SJSA1 (cell line): ENCODE results near the gene SFXN1. TPM values are rescaled to one million over a fixed set of nuclear protein-coding genes. Genes with fewer than 3 reads are reported as not detected.
"Not testable (repeated sequence)": the region's sequence is repeated elsewhere in the genome, so short reads cannot be mapped to it uniquely, and the experiment has no call there.

Source experiments
- DNase-seq, 2 experiments: peaks; one replicate each; pipeline ENCODE4 v3.0.0-alpha.2; 2015 to 2020; ENCODE audit warnings: low spot score in 2 of 2, low read depth in 1 of 2
- H3K27ac ChIP-seq: fragments of 250-450 bp; sonication (Bioruptor Pico); 2 replicates; pipeline ENCODE4 v1.5.1; 2020; ENCODE audit warnings: mild to moderate bottlenecking, moderate library complexity
- H3K27me3 ChIP-seq: fragments of 250-450 bp; sonication (Bioruptor Pico); replicated peaks from 2 replicates; pipeline ENCODE4 v1.5.1; 2020; ENCODE audit warnings: mild to moderate bottlenecking, moderate library complexity
- H3K36me3 ChIP-seq: fragments of 250-450 bp; sonication (Bioruptor Pico); 2 replicates; pipeline ENCODE4 v1.5.1; 2020; ENCODE audit warnings: mild to moderate bottlenecking
- H3K4me1 ChIP-seq: fragments of 250-450 bp; sonication (Bioruptor Pico); replicated peaks from 2 replicates; pipeline ENCODE4 v1.6.1; 2021; ENCODE audit warnings: mild to moderate bottlenecking
- H3K4me3 ChIP-seq: fragments of 250-450 bp; sonication (Bioruptor Pico); 2 replicates; pipeline ENCODE4 v1.5.1; 2020; ENCODE audit warnings: mild to moderate bottlenecking
- H3K9me3 ChIP-seq: fragments of 250-450 bp; sonication (Bioruptor Pico); replicated peaks from 2 replicates; pipeline ENCODE4 v1.5.1; 2020; ENCODE audit warnings: mild to moderate bottlenecking
- total RNA-seq: library from RNA; depleted of rRNA; stranded (reverse); fragments of >200 nt; shearing (Covaris generic); gene quantifications from 2 replicates; pipeline ENCODE4 v1.2.3, GENCODE V29; 2014; rRNA removed

SFXN1 gene, protein sequence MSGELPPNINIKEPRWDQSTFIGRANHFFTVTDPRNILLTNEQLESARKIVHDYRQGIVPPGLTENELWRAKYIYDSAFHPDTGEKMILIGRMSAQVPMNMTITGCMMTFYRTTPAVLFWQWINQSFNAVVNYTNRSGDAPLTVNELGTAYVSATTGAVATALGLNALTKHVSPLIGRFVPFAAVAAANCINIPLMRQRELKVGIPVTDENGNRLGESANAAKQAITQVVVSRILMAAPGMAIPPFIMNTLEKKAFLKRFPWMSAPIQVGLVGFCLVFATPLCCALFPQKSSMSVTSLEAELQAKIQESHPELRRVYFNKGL
- total RNA-seq, result 147 and 207 TPM in 2 replicates

GRCh38 chr5:175478384-175479124 lies at the start of gene SFXN1:
SFXN1 (plus strand) TSS chr5:175478560; CDS start chr5:175492104, 13,544 bp downstream.
- no peaks in the 10 kb centered on the region for H3K9me3 ChIP-seq
- peak within 1 kb of the TSS; percentile 99 for H3K4me3 ChIP-seq
- H3K27ac ChIP-seq, result peak within 1 kb of the TSS; percentile 72
- peak; percentile 83 to 84 for DNase-seq
- peaks cover 44% of the 10 kb centered on the region for H3K36me3 ChIP-seq
- peaks cover 11% of the 10 kb centered on the region for H3K4me1 ChIP-seq
- H3K27me3 ChIP-seq, result no peaks in the 10 kb centered on the region

- no peaks in the 10 kb centered on the region for H3K9me3 ChIP-seq
- no peak overlapping the region for H3K27ac ChIP-seq
- no peaks in the 10 kb centered on the region for H3K27me3 ChIP-seq
- H3K4me3 ChIP-seq, result no peak overlapping the region
- no peak for DNase-seq
- no peaks in the 10 kb centered on the region; the same call in 1 of the 2 replicates for H3K4me1 ChIP-seq
- peaks cover 2% of the 10 kb centered on the region for H3K36me3 ChIP-seq
These were observed 43.6 kb upstream of the SFXN1 start for GRCh38 chr5:175434800-175435199.

DNA sequence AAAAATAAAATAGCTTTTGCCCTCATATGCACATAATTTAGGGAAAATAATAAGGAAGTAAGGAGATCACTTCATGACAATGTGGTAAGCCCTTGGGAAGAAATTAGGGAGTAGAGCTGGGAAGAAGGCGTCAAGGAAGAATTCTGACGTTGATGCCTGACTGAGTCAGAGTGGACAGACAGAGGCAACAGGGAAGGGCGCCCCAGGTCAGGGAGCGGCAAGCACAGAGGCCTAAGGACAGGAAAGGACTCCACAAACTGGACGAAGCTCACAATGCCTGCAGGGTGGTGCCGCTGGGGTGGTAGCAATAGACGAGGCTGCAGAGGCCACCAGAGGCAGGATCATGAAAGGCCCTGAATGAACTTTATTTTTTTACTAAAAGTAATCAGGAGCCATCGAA lies 42.0 kb upstream of the SFXN1 start:
- Histone ChIP-seq H3K4me3 (no peak overlapping the region), H3K27me3 (no peaks in the 10 kb centered on the region), H3K36me3 (peaks cover 8% of the 10 kb centered on the region), H3K4me1 (peaks cover 4% of the 10 kb centered on the region; the same call in 1 of the 2 replicates), H3K27ac (no peak overlapping the region), H3K9me3 (no peaks in the 10 kb centered on the region)
- no peak for DNase-seq

DNA sequence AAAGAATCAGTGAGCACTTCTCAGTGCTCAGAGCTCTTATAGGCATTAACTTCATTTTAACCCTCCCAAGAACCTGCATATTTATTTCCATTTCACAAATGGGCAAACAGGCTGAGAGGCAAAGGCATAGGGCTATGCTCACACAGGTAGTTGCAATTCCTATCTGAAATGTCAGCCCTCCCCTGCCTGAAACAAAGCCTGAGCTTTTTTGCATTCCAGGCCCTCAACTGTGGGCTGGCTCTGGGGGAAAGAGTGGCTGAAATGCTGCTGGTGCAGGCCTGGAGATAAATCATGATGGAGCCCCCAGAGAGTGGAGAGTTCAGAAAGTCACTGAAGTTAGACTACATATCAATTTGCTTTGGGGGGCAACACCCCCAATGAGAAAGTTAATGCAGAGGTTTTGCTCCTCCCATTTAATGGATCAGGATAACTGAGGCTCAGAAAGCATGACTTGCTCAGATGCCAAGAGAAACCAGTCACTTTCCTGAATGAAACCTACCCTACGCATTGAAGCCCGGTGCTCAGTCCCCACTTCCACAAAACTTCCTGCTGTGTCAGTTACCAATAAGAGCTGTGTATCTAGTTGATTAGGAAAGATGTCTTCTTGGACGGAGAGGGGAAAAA lies 40.0 kb upstream of the SFXN1 start:
- Histone ChIP-seq H3K27ac (no peak overlapping the region), H3K4me1 (peaks cover 15% of the 10 kb centered on the region), H3K9me3 (no peaks in the 10 kb centered on the region), H3K4me3 (no peak overlapping the region), H3K27me3 (no peaks in the 10 kb centered on the region), H3K36me3 (peaks cover 25% of the 10 kb centered on the region)
- DNase-seq, result no peak

GRCh38 chr5:175443514-175444059 lies 34.8 kb upstream of the SFXN1 start:
- Histone ChIP-seq H3K9me3 (no peaks in the 10 kb centered on the region), H3K27ac (no peak overlapping the region), H3K4me1 (peaks cover 43% of the 10 kb centered on the region), H3K27me3 (no peaks in the 10 kb centered on the region), H3K36me3 (peaks cover 25% of the 10 kb centered on the region), H3K4me3 (peak overlapping the region; percentile 54)
- DNase-seq, result no peak

DNA sequence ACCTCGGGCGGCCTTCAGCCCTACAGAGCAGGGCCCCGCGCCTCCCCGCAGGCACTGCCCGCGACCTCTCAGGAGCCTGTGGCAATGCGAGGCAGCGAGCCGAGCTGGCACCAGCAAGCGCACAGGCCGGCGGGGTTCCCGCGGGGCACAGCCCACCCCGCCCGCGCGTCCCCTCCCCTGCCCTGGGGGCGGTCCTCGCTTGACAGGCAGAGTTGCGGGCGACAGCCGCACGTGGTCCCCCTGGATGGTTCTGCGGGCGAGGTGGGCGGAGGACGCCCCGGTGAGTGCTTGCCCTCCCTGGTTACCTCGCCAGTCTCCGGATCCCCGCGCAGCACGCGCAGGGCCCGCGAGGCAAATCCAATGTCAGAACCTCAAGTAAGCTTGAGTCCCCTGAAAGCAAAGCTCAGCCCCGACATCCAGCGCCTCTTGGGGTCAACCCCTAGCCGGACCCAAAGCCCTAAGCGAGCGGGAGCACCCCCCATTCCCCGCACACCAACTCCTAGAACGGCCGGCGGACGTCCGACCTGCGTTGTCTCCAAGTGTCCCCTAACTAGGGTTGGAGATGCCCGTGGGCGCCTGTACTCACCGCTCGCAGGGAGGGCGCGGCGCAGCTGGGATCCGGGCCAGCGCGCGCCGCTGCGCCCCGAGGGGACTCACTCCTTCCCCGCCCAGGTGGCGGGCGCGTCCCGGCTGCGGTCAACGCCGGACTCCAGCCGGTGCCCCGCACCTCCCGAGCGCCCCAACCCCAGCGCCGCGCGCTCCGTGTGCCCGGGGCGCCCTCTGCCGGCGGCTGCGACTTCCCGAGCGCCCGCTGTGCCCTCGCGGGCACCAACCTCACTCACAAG lies 34.1 kb upstream of the SFXN1 start, which contains the start of gene DRD1:
DRD1 (minus strand) TSS at position 123 of the 845 bp plus-strand sequence. CDS start 1,083 bp downstream, outside the sequence.
- Histone ChIP-seq H3K4me3 (peak within 1 kb of the TSS; percentile 54), H3K36me3 (peaks cover 25% of the 10 kb centered on the region), H3K4me1 (peaks cover 43% of the 10 kb centered on the region), H3K27ac (no peak within 1 kb of the TSS; the same call in 1 of the 2 replicates), H3K9me3 (no peaks in the 10 kb centered on the region), H3K27me3 (no peaks in the 10 kb centered on the region)
- peak; percentile 75 to 92 for DNase-seq

GRCh38 chr5:175444905-175445456 lies 33.4 kb upstream of the SFXN1 start:
- peaks cover 21% of the 10 kb centered on the region for H3K36me3 ChIP-seq
- H3K4me1 ChIP-seq, result peaks cover 43% of the 10 kb centered on the region
- H3K27me3 ChIP-seq, result no peaks in the 10 kb centered on the region
- peak overlapping the region; percentile 54 for H3K4me3 ChIP-seq
- no peaks in the 10 kb centered on the region for H3K9me3 ChIP-seq
- H3K27ac ChIP-seq, result no peak overlapping the region
- no peak for DNase-seq

DNA sequence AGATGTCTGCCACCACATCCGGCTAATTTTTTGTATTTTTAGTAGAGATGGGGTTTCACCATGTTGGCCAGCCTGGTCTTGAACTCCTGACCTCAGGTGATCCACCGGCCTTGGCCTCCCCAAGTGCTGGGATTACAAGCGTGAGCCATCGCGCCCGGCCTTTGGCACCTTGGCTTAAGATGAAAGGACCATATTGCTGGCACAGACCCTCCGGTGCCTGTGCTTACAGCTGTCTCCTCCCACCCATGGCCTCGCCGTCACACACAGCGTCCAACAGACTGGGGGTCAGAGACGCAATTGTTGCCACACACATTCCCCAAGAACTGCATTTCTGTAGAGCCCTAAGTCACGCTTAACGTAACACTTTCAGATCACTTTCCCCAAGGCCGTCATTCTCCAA lies 32.0 kb upstream of the SFXN1 start:
- not testable (repeated sequence) for H3K27me3 ChIP-seq, H3K27ac ChIP-seq, H3K4me3 ChIP-seq, H3K9me3 ChIP-seq, DNase-seq
- Histone ChIP-seq H3K36me3 (peaks cover 17% of the 10 kb centered on the region), H3K4me1 (peaks cover 40% of the 10 kb centered on the region)

DNA sequence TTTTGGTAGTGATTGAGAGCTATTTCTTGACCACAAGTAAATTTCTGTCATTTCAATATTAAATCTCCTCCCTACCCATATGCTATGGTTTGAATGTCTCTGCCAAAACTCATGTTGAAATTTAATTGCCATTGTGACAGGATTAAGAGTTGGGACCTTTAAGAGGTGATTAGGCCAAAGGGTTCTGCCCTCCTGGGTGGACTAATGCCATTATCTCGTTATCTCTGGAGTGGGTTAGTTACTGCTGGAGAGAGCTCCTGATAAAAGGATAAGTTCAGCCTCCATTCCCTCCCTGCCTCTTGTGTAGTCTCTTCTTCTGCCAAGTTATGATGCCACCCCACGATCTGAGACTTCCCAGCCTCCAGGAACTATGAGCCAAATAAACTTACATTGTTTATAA lies 30.8 kb upstream of the SFXN1 start:
- DNase-seq, result no peak
- Histone ChIP-seq H3K27me3 (no peaks in the 10 kb centered on the region), H3K27ac (no peak overlapping the region), H3K36me3 (peaks cover 6% of the 10 kb centered on the region), H3K4me1 (peaks cover 36% of the 10 kb centered on the region), H3K9me3 (no peaks in the 10 kb centered on the region), H3K4me3 (no peak overlapping the region)

- DNase-seq, result no peak
- H3K36me3 ChIP-seq, result no peaks in the 10 kb centered on the region
- H3K27me3 ChIP-seq, result no peaks in the 10 kb centered on the region
These were observed 30.1 kb upstream of the SFXN1 start for GRCh38 chr5:175448276-175448675.

DNA sequence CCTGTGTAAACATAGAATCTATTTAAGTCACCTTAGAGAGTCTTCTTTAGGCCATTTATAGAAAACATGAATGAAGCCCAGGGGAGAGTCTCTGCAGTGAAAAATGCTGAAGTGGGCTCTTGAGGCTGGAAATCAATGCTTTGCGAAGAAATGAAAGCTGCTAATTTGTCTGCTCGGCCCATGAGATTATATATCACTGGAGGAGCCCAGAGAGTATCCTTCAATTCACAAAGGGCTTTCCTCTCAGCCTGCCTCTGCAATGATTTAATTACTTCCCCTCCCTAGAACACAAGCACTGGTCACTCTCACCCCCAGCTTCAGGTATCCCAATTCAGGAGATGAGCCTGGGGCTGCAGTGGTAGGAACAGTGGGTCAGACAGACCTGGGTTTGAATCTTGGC lies 26.2 kb upstream of the SFXN1 start:
- H3K9me3 ChIP-seq, result no peaks in the 10 kb centered on the region
- no peak overlapping the region for H3K4me3 ChIP-seq
- H3K27me3 ChIP-seq, result no peaks in the 10 kb centered on the region
- DNase-seq, result no peak
- no peak overlapping the region for H3K27ac ChIP-seq
- peaks cover 9% of the 10 kb centered on the region for H3K4me1 ChIP-seq
- no peaks in the 10 kb centered on the region for H3K36me3 ChIP-seq

More at GRCh38 chr5:175448276-175448675, 30.1 kb upstream of the SFXN1 start:
- no peak overlapping the region for H3K27ac ChIP-seq
- H3K9me3 ChIP-seq, result no peaks in the 10 kb centered on the region
- no peak overlapping the region for H3K4me3 ChIP-seq
- peaks cover 29% of the 10 kb centered on the region for H3K4me1 ChIP-seq

- H3K4me1 ChIP-seq, H3K36me3 ChIP-seq, H3K9me3 ChIP-seq, H3K27me3 ChIP-seq, DNase-seq, H3K27ac ChIP-seq, H3K4me3 ChIP-seq: not testable (repeated sequence)
These were observed 24.0 kb upstream of the SFXN1 start for GRCh38 chr5:175454338-175454737.
